GM20000 (cell line): ENCODE data around the gene SPINT2.

Experiments
- DNase-seq: peaks from one replicate; pipeline ENCODE4 v3.0.0; 2012; ENCODE audit warnings: low spot score
- CTCF ChIP-seq: IDR thresholded peaks from 2 replicates; pipeline ENCODE4 v1.5.1; 2012; ENCODE audit warnings: mild to moderate bottlenecking, control low read depth; ENCODE audit errors: extremely low read depth, missing control alignments

SPINT2 gene

DNA sequence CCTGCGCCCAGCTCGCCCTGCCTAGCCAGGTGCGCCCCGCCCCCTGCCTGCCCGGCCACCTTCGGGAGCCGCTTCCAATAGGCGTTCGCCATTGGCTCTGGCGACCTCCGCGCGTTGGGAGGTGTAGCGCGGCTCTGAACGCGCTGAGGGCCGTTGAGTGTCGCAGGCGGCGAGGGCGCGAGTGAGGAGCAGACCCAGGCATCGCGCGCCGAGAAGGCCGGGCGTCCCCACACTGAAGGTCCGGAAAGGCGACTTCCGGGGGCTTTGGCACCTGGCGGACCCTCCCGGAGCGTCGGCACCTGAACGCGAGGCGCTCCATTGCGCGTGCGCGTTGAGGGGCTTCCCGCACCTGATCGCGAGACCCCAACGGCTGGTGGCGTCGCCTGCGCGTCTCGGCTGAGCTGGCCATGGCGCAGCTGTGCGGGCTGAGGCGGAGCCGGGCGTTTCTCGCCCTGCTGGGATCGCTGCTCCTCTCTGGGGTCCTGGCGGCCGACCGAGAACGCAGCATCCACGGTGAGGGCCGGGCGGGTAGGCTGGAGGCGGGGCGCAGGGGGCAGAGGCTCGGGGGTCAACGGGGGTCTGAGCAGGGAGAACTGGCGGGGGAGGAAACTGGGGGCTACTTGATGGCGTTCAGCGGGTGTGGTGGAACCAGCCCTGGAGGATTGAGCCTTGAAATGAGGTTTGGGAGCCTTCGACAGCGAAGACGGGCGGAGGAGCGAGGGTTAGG is at the start of gene SPINT2:
Gene SPINT2, plus strand, starts transcription at position 88 of the 727 bp plus-strand sequence. Its CDS starts 320 bp downstream, at position 408.
- DNase-seq, result peak; percentile 64
- TF ChIP-seq CTCF, result no peak

DNA sequence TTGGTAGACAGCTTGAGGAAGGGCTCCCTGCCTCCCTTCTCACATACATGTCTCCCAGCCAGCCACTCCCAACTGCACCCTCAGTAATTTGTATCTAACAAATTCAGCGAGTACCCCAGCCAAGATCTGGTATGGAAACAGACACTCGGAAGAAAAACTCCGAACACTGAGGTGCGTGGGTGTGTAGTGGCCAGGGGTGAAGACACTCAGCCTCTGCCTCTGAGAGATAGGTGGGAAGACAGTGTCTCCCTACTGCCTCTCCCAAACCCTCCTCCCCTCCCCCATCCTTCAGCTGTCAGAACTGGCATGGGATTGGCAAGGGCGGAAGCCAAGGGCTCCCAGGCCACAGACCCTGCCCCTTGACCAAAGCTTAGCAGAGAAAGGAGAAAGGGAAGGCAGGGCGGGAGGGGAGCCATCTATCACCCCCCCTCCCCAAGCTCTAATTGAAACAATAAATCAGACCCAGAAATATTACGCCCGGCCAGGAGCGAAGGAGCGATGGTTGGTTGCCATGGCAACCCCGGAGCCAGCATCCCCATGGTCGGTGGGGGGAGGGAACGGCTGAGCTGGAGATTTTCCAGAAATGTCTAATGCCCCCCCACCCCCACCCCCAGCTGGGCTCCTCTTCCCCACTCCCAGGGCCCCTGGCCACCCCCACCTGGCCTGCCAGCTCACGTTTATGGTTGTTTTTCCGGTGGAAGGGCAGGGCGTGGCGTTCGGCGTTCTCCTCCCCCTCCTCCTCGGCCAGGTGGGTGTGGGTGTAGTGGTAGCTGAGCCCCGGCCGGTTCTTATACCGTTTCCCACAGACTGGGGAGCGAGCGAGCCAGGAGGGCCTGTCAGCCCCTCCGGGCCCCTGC is 47.4 kb upstream of the SPINT2 start:
- no peak for DNase-seq
- no peak for TF ChIP-seq CTCF

GRCh38 chr19:38218204-38218603 is 46.2 kb upstream of the SPINT2 start:
- no peak for TF ChIP-seq CTCF
- DNase-seq, result no peak

- TF ChIP-seq CTCF, result no peak
- no peak for DNase-seq
Measured at GRCh38 chr19:38219221-38219620, 45.2 kb upstream of the SPINT2 start.

DNA sequence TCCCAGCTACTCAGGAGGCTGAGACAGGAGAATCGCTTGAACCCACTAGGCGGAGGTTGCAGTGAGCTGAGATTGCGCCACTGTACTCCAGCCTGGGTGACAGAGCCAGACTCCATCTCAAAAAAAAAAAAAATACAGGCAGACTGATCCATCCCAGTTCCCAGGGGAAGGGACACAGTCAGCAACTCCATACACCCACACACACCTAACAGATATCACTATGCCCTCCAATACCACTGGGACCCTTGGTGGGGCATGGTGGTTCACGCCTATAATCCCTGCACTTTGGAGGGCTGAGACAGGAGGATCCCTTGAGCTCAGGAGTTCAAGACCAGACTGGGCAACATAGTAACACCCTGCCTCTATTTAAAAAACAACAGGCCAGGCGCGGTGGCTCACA is 43.0 kb upstream of the SPINT2 start:
- DNase-seq, result no peak
- TF ChIP-seq CTCF, result no peak

DNA sequence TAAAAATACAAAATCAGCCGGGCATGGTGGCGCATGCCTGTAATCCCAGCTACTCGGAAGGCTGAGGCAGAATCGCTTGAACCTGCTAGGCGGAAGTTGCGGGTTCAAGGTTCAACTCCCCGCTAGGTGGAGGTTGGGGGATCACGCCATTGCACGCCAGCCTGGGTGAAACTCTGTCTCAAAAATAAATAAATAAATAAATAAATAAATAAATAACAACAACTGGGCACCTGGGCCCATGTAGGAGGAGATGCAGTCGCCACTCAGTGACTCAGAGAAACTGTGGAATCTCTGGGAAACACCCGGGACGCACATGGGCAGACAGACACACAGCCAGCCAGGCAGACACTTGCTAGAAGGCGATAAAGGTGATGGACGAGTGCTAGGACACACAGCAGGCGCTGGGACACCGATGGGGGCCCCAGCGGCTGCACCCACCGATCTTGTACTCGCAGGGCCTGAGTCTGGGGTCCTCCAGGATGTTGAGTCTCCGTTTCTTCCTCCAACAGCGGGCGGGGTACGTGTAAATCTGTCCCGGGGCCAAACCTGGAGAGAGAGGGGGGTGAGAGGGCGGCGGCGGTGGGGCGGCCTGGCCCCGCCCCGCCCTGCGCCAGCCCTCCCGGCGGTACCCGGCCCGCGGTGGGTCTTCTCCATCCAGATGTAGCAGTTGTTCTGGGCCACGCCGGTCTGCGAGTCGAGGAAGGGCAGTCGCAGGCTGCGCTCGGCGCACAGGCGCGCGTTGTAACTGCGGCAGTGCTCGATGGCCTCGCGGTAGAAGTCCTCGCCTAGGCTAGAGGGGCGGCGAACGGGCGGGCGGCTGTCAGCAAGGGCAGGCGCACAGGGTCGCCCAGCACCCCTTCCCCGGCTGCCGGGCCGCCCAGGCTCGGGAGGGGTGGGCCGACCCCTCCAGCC is 42.2 kb upstream of the SPINT2 start:
- TF ChIP-seq CTCF, result no peak
- no peak for DNase-seq
